Heart left ventricle (tissue), 16 donors: ENCODE data around the gene TRAPPC14. TPM values are rescaled to one million over a fixed set of nuclear protein-coding genes. Genes with fewer than 3 reads are reported as not detected.
A peak's percentile ranks its signal among the peaks of the same experiment; 100 is the strongest.
"Not testable (repeated sequence)": the region's sequence is repeated elsewhere in the genome, so short reads cannot be mapped to it uniquely, and the experiment has no call there.

ENCODE experiments used
- ATAC-seq, 4 donors: fragments of 200-7000 bp; cut with Tn5 transposase; one replicate each; pipeline ENCODE4 v1.9.1; 2020 to 2022; ENCODE audit warnings: moderate library complexity in 4 of 4, mild to moderate bottlenecking in 3 of 4, moderate number of reproducible peaks in 1 of 4
- DNase-seq, 5 donors: peaks; one replicate each; pipeline ENCODE4 v3.0.0-alpha.2; 2020
- H3K27ac ChIP-seq, 12 donors: fragments of 200-600 bp; sonication (generic) in 4 of 12; one replicate each; pipeline versions ENCODE4 v1.5.0 to v1.8.0; 2016 to 2022; ENCODE audit warnings: mild to moderate bottlenecking in 2 of 12
- H3K27me3 ChIP-seq, 9 donors: fragments of 200-600 bp; sonication (generic) in 2 of 9; one replicate each; pipeline versions ENCODE4 v1.5.1 to v1.8.0; 2016 to 2022; ENCODE audit warnings: mild to moderate bottlenecking in 3 of 9
- H3K36me3 ChIP-seq, 9 donors: fragments of 200-600 bp; sonication (generic) in 2 of 9; one replicate each; pipeline versions ENCODE4 v1.5.0 to v1.8.0; 2018 to 2022; ENCODE audit warnings: mild to moderate bottlenecking in 2 of 9
- H3K4me1 ChIP-seq, 12 donors: fragments of 200-600 bp; sonication (generic) in 4 of 12; one replicate each; pipeline versions ENCODE4 v1.5.0 to v1.8.0; 2016 to 2022; ENCODE audit warnings: mild to moderate bottlenecking in 3 of 12
- H3K4me3 ChIP-seq, 12 donors: fragments of 200-600 bp; sonication (generic) in 4 of 12; one replicate each; pipeline versions ENCODE4 v1.5.0 to v1.8.0; 2017 to 2022; ENCODE audit warnings: mild to moderate bottlenecking in 9 of 12, moderate library complexity in 4 of 12
- H3K9me3 ChIP-seq, 12 donors: fragments of 200-600 bp; sonication (generic) in 4 of 12; one replicate each; pipeline versions ENCODE4 v1.5.0 to v1.8.0; 2016 to 2022; ENCODE audit warnings: mild to moderate bottlenecking in 1 of 12
- POLR2A ChIP-seq, 2 donors: fragments of 450-650 bp; IDR thresholded peaks; one replicate each; pipeline ENCODE4 v1.6.1; 2017; ENCODE audit warnings: antibody characterized with exemption in 2 of 2, mild to moderate bottlenecking in 2 of 2, moderate library complexity in 2 of 2
- WGBS, 4 donors: extraction: QIAGEN DNeasy Blood & Tissue Kit in 2 of 4; methylation state at CpG; one replicate each; pipeline versions ENCODE4 v1.1.5 to v1.1.7; 2013 to 2018; 5-methylcytosine and 5-hydroxymethylcytosine counted together
- intact Hi-C, 10 donors: fragments of 100-400 bp; cut with DNase I; formaldehyde crosslinking; loops; one replicate each; pipeline versions ENCODE4 v1.11.1 to v1.14.2; 2022
- polyA plus RNA-seq, 2 donors: library from polyadenylated mRNA; stranded (reverse); fragments of 200-250 nt; gene quantifications; one replicate each; pipeline ENCODE4 v1.2.3, GENCODE V29; 2013
- total RNA-seq, 9 donors: library from RNA; depleted of rRNA in 2 of 9; stranded (reverse); fragments of >200 nt in 2 of 9; fragmentation: NEBNext Ultra II Directional in 3 of 9; extraction: Animal tissue kit (Norgen Biotek cat#: 25700) in 3 of 9; gene quantifications; one replicate each; pipeline versions ENCODE4 v1.1.0 to v1.2.4, GENCODE V29; 2016 to 2023
- TF ChIP-seq, protein P1 (sequence below), 12 donors: fragments of 200-600 bp; sonication (generic) in 4 of 12; IDR thresholded peaks; one replicate each; pipeline versions ENCODE4 v1.5.0 to v1.8.0; 2018 to 2022; ENCODE audit warnings: antibody characterized with exemption in 12 of 12, mild to moderate bottlenecking in 5 of 12
- donor health status: ischemic (EF 13 %, LVEDD 7.1; RV severe dilation, severe dysfunction).
- donor health status: healthy with polysubstance abuse.
- donor health status: DM: no; HTN: yes; CAD: no.
- donor health status: DM: no; HTN: no; CAD: no.
- donor health status: ischemic (EF 25% LVEDD 6.9; RV normal size, moderate dysfunction).
- donor health status: ischemic (EF 25% LVEDD 5.7; RV mildly dilated, moderate dysfunction).
- donor health status: healthy.
- donor health status: DM: yes; HTN: yes; CAD: no.
- donor health status: ischemic (EF 35%, LVEDD 5.7; RV mildly dilated, moderate dysfunction).
- donor health status: nonischemic (EF 11% LVEDD 7.7; RV severe dilation, severe dysfunction).
- donor health status: DM: yes; HTN: yes; CAD: no.
- donor health status: PGD.
- donor health status: ischemic (EF 29% LVEDD 5.4; RV normal size, mild dysfunction).
- donor health status: nonischemic (EF 23%, LVEDD 6.1; RV moderate dilation, normal function).

The TRAPPC14 gene
- total and polyA plus RNA-seq, 11 donors, result 4.0 to 14.9 (median 7.4) TPM

DNA sequence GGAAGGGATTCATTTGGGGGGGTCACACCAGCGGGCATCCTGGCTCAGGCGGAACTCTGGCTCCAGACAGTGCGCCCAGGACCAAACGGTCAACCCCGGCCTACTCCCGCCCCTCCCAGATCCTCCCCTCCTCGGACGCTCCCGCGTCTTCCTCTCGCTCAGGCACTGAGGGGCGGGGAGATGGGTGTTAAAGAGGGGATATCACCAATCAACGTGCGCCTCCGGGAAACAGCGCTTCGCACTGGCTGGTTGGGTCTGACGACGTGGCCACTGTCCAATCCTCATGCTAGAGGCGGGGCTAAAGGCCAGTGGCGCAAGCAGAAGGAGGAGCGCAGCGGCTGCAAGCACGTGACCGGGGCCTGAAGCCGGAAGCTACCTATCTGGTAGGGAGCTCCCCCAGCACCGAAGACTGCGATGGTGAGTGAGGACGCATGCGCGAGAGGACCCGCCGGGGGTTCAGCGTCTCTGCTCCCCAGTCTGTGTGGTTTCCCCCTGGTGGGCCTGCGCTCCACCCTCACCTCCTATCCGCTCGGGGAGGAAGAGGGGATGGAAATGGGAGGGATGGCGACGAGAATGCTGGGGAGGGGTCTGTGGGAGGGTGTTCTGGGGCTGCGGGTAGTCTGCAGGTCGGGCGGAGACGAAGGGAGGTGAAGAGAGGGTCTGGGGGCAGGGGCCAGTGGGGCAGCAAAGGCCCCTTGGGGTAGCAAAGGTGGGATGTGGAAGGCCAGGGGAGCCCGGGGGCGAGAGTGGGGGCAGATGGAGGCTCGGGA, 9.8 kb downstream of the TRAPPC14 start, which contains the start of gene LAMTOR4:
TSS of gene LAMTOR4 (plus strand) at position 360 of the 770 bp plus-strand sequence. CDS start at position 415, 55 bp downstream.
- H3K36me3 ChIP-seq, result peaks cover 0 to 30% (median 8%) of the 10 kb centered on the region in 9 donors
- peak in 1 of 2 donors; percentile 94 for TF ChIP-seq POLR2A (IDR thresholded peaks at IDR 0.05)
- TF ChIP-seq, protein P1, sequence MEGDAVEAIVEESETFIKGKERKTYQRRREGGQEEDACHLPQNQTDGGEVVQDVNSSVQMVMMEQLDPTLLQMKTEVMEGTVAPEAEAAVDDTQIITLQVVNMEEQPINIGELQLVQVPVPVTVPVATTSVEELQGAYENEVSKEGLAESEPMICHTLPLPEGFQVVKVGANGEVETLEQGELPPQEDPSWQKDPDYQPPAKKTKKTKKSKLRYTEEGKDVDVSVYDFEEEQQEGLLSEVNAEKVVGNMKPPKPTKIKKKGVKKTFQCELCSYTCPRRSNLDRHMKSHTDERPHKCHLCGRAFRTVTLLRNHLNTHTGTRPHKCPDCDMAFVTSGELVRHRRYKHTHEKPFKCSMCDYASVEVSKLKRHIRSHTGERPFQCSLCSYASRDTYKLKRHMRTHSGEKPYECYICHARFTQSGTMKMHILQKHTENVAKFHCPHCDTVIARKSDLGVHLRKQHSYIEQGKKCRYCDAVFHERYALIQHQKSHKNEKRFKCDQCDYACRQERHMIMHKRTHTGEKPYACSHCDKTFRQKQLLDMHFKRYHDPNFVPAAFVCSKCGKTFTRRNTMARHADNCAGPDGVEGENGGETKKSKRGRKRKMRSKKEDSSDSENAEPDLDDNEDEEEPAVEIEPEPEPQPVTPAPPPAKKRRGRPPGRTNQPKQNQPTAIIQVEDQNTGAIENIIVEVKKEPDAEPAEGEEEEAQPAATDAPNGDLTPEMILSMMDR (IDR thresholded peaks at IDR 0.05), result no peak
- no peaks in the 10 kb centered on the region for H3K27me3 ChIP-seq
- intact Hi-C loops, result loop anchor here in 1 of 10 donors (10.0 kb wide), 1 partner anchor 196 kb away; no protein-coding TSS in a partner anchor
- H3K4me3 ChIP-seq, result peak within 1 kb of the TSS; percentile 61 to 97 (median 81)
- peak; percentile 99 to 100 (median 99) for DNase-seq
- ATAC-seq, result peak; percentile 99 to 100 (median 100)
- no peaks in the 10 kb centered on the region for H3K9me3 ChIP-seq
- H3K27ac ChIP-seq, result peak within 1 kb of the TSS; percentile 67 to 89 (median 84)
- peaks cover 0 to 50% (median 12%) of the 10 kb centered on the region in 12 donors for H3K4me1 ChIP-seq
- WGBS, 4 donors, result 0 to 2% (median 1%) methylated on average over 18 to 46 of the region's 46 CpGs

- DNase-seq, result no peak
- TF ChIP-seq POLR2A (IDR thresholded peaks at IDR 0.05), result no peak
- TF ChIP-seq, protein P1 (IDR thresholded peaks at IDR 0.05), result no peak
- no peaks in the 10 kb centered on the region for H3K27me3 ChIP-seq
- peak in 1 of 4 donors; percentile 1 for ATAC-seq
- H3K4me1 ChIP-seq, result peaks cover 0 to 46% (median 12%) of the 10 kb centered on the region in 12 donors
- 16 to 28% (median 20%) methylated on average over 14 of the region's 14 CpGs for WGBS, 4 donors
- peaks cover 0 to 25% (median 3%) of the 10 kb centered on the region in 9 donors for H3K36me3 ChIP-seq
- no peaks in the 10 kb centered on the region for H3K9me3 ChIP-seq
- intact Hi-C loops, result loop anchor here in 1 of 10 donors (10.0 kb wide), 1 partner anchor 197 kb away; no protein-coding TSS in a partner anchor
- peak overlapping the region in 11 of 12 donors; percentile 26 to 89 (median 83) for H3K27ac ChIP-seq
- peak overlapping the region; percentile 16 to 97 (median 76) for H3K4me3 ChIP-seq
Measured at GRCh38 chr7:100148225-100148558, 10.3 kb downstream of the TRAPPC14 start.

DNA sequence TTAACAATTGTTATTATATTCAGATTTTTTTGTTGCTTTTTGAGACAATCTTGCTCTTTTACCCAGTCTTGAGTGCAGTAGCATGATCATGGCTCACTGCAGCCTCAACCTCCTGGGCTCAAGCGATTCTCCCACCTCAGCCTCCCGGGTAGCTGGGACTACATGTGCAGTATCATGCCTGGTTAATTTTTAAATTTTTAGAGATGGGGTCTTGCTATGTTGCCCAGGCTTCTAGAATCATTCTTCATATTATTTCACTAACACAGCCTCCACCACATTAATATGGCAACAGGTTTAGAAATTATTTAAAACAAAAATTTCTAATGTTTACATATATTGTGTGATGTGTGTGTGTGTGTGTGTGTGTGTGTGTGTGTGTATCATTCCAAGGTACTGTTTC, 11.2 kb downstream of the TRAPPC14 start:
- TF ChIP-seq, protein P1 (IDR thresholded peaks at IDR 0.05), result no peak
- TF ChIP-seq POLR2A (IDR thresholded peaks at IDR 0.05), result no peak
- no peak for ATAC-seq
- Histone ChIP-seq H3K27ac (no peak overlapping the region), H3K36me3 (peaks cover 0 to 18% (median 0%) of the 10 kb centered on the region in 9 donors), H3K4me3 (no peak overlapping the region), H3K27me3 (no peaks in the 10 kb centered on the region), H3K4me1 (peaks cover 0 to 36% (median 12%) of the 10 kb centered on the region in 12 donors), H3K9me3 (no peaks in the 10 kb centered on the region)
- 94 to 99% (median 97%) methylated on average over 2 of the region's 2 CpGs for WGBS, 4 donors
- no peak for DNase-seq
- intact Hi-C loops, result loop anchor here in 1 of 10 donors (10.0 kb wide), 1 partner anchor 198 kb away; no protein-coding TSS in a partner anchor

DNA sequence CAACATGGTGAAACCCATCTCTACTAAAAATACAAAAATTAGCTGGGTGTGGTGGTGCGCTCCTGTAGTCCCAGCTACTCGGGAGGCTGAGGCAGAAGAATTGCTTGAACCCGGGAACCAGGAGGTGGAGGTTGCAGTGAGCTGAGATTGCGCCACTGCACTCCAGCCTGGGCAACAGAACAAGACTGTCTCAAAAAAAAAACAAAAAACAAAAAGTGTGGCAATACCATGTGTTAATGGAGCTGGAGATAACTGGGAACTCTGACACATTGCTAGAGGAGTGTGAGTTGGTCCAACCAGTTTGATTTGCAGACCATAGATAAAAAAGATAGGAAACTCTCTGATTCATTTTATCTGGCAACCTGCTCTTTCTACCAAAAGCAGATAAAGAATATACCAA, 12.2 kb downstream of the TRAPPC14 start:
- ATAC-seq, H3K9me3 ChIP-seq, H3K27me3 ChIP-seq, DNase-seq, H3K4me3 ChIP-seq, H3K36me3 ChIP-seq, H3K27ac ChIP-seq: not testable (repeated sequence)
- H3K4me1 ChIP-seq, result peaks cover 0 to 27% (median 12%) of the 10 kb centered on the region in 12 donors
- intact Hi-C loops, result loop anchor here in 1 of 10 donors (10.0 kb wide), 1 partner anchor 198 kb away; no protein-coding TSS in a partner anchor
- 77 to 95% (median 92%) methylated on average over 4 of the region's 4 CpGs for WGBS, 4 donors
